GM23338 (cell line): ENCODE data around the gene SENP5.

Experiments used
- EZH2 ChIP-seq: fragments of 200-600 bp; sonication (generic); IDR thresholded peaks from one replicate; pipeline ENCODE4 v1.8.0; 2017; ENCODE audit warnings: antibody characterized with exemption, mild to moderate bottlenecking, low read depth; ENCODE audit not compliant: unreplicated experiment
- EZH2phosphoT487 ChIP-seq: fragments of 200-600 bp; sonication (generic); IDR thresholded peaks from one replicate; pipeline ENCODE4 v1.8.1; 2018; ENCODE audit warnings: antibody characterized with exemption; ENCODE audit not compliant: unreplicated experiment
- JUNB ChIP-seq: IDR thresholded peaks from one replicate; pipeline ENCODE4 v1.6.1; 2016; ENCODE audit warnings: antibody characterized with exemption; ENCODE audit not compliant: unreplicated experiment
- POLR2AphosphoS5 ChIP-seq: IDR thresholded peaks from 2 replicates; pipeline ENCODE4 v1.6.1; 2016; ENCODE audit warnings: antibody characterized with exemption, low read depth
- ZNF114 ChIP-seq: fragments of 250-450 bp; sonication (Bioruptor Pico); IDR thresholded peaks from 2 replicates; pipeline ENCODE4 v1.5.0; 2020; ENCODE audit warnings: mild to moderate bottlenecking, moderate library complexity
- TF ChIP-seq, protein P1 (sequence below), 2 experiments: fragments of 200-600 bp in 1 of 2; sonication (generic) in 1 of 2; conservative IDR thresholded peaks; 2 replicates each; pipeline versions ENCODE4 v1.5.1 to v1.6.1; 2016 to 2017; ENCODE audit warnings: antibody characterized with exemption in 2 of 2, low read depth in 2 of 2, mild to moderate bottlenecking in 2 of 2, moderate library complexity in 1 of 2

- TF ChIP-seq, protein P1, sequence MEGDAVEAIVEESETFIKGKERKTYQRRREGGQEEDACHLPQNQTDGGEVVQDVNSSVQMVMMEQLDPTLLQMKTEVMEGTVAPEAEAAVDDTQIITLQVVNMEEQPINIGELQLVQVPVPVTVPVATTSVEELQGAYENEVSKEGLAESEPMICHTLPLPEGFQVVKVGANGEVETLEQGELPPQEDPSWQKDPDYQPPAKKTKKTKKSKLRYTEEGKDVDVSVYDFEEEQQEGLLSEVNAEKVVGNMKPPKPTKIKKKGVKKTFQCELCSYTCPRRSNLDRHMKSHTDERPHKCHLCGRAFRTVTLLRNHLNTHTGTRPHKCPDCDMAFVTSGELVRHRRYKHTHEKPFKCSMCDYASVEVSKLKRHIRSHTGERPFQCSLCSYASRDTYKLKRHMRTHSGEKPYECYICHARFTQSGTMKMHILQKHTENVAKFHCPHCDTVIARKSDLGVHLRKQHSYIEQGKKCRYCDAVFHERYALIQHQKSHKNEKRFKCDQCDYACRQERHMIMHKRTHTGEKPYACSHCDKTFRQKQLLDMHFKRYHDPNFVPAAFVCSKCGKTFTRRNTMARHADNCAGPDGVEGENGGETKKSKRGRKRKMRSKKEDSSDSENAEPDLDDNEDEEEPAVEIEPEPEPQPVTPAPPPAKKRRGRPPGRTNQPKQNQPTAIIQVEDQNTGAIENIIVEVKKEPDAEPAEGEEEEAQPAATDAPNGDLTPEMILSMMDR (conservative IDR thresholded peaks at IDR 0.05; ENCODE audit: low read depth in 2 of 2) = no peak
- TF ChIP-seq POLR2AphosphoS5 = no peak
- TF ChIP-seq EZH2 = no peak
- no peak for TF ChIP-seq EZH2phosphoT487
- TF ChIP-seq ZNF114 (CRISPR knock-in tag) = no peak
- TF ChIP-seq JUNB = no peak
Measured at GRCh38 chr3:196916995-196917394, 49.3 kb downstream of the SENP5 start.
